Uterus (tissue), 2 donors: ENCODE results near the gene ITGB3BP.

Experiments used
- CTCF ChIP-seq, 4 experiments: fragments of 200-600 bp in 2 of 4; fragments of 450-650 bp in 2 of 4; sonication (generic) in 2 of 4; IDR thresholded peaks; one replicate each; pipeline ENCODE4 v1.5.1; 2016 to 2019; ENCODE audit warnings: antibody characterized with exemption in 4 of 4, mild to moderate bottlenecking in 2 of 4, moderate library complexity in 1 of 4
- POLR2A ChIP-seq, 2 donors: fragments of 450-650 bp; IDR thresholded peaks; one replicate each; pipeline ENCODE4 v1.6.1; 2016; ENCODE audit warnings: antibody characterized with exemption in 2 of 2, mild to moderate bottlenecking in 1 of 2, moderate library complexity in 1 of 2

DNA sequence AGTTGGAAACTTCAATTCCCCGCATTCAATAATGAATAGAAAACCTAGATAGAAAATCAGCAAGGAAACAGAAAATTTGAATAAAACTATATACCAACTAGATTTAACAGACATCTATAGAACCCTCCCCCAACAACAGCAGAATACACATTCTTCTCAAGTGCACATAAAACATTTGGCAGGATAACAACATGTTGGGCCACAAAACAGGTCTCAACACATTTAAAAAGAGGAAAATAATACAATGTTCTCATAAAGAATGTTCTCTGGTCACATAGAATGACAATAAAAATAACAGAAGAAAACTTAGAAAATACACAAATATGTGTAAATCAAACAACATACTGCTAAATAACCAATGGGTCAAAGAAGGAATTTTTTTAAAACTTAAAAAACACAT is 24.9 kb downstream of the ITGB3BP start:
- TF ChIP-seq POLR2A (IDR thresholded peaks at IDR 0.05), result no peak
- no peak for TF ChIP-seq CTCF (IDR thresholded peaks at IDR 0.05)
